Stimulated activated CD8-positive, alpha-beta memory T cell treated with anti-CD3 and anti-CD28 coated beads, Interleukin-2, amount 100 ng/mL, for 48 hours (primary cell): ENCODE data around the gene CD69.
"Not testable (repeated sequence)": the region's sequence is repeated elsewhere in the genome, so short reads cannot be mapped to it uniquely, and the experiment has no call there.

ENCODE experiments used
- DNase-seq, 2 donors: peaks; one replicate each; pipeline ENCODE4 v3.0.0-alpha.2; 2020; ENCODE audit warnings: low read depth in 2 of 2

Gene CD69

GRCh38 chr12:9719790-9720189 is 40.9 kb downstream of the CD69 start:
- DNase-seq: no peak

GRCh38 chr12:9718968-9719367 is 41.7 kb downstream of the CD69 start:
- DNase-seq: no peak

GRCh38 chr12:9717070-9717925 is 43.4 kb downstream of the CD69 start:
- DNase-seq: no peak

- DNase-seq: not testable (repeated sequence)
These were observed 47.6 kb downstream of the CD69 start for GRCh38 chr12:9713032-9713558.

GRCh38 chr12:9711664-9712063 is 49.0 kb downstream of the CD69 start:
- no peak for DNase-seq

- DNase-seq: no peak
These were observed 49.9 kb downstream of the CD69 start for GRCh38 chr12:9710584-9711375.

- no peak for DNase-seq
These were observed 51.8 kb downstream of the CD69 start for GRCh38 chr12:9708853-9709252.

- DNase-seq: peak in 1 of 2 donors; percentile 51
These were observed 52.6 kb downstream of the CD69 start for GRCh38 chr12:9707864-9708808.

GRCh38 chr12:9707356-9707755 is 53.3 kb downstream of the CD69 start:
- DNase-seq: no peak

GRCh38 chr12:9706086-9706685 is 54.5 kb downstream of the CD69 start:
- DNase-seq: no peak

GRCh38 chr12:9704561-9704960 is 56.1 kb downstream of the CD69 start:
- DNase-seq: not testable (repeated sequence)
